GDM1 (cell line): ENCODE data around the gene VWA3B.
"Not testable (repeated sequence)": the region's sequence is repeated elsewhere in the genome, so short reads cannot be mapped to it uniquely, and the experiment has no call there.

Experiments
- DNase-seq: peaks from one replicate; lab custom pipeline; 2025; lab: John Stamatoyannopoulos, UW

The VWA3B gene

DNA sequence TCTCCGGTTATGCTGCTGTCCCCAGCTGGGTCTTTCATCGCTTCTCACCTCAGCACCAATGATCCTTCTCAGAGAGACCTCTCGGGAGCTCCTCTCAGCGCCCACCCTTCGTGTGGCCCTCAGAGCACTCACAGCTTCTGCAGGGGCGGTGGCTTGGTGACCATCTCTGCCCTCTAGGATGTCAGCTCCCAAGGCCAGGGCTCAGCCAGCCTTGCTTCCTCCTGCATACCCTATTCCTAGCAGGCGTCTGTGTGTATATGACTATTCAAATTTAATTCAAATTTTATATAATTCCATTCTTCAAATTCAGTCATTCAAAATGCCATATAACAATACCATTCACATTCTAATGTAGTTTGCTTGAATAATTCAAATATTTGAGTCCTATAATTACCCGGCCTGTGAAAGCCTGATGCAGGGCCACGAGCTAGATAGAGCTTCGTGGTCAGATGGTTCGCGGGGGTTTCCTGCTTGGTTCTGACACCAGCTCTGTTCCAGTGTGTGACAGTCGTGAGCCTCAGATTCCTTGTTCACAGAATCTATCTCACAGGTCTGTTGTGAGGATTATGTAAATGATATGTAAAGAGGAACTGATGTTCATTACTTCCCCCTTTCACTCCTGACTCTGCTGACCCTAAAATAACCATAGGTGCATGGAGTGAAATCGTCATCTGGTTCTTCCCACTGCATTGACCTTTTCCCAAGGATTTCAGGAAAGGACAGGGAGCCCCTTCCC is 165.2 kb downstream of the VWA3B start:
- no peak for DNase-seq

DNA sequence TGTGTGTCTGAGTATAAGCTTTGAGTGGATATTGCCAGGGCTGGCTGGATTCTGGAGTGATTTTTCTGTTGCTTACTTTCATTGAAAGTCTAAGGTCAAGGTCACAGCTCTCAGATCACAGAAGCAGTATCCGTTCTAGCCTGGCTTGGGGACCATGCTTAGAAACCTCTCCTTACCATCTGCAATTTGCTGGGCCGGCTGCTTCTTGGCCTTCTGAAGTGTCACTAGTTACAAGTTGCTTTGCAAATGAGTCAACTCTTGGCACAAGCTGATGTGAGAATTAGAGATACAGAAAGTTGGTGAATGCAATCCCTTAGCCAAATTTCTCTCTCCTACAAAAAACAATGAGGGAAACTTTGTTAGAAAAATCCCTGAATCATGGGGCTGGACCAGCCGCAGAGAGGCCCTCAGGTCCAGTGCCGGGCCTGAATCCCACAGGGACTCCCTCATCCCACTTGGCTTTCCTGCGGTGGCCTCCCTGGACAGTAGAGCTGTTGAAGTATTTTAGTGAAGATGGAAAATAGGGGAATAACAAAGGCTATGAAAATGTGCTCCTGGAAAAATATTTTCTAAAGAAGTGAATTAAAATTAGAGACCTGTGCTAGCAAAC is 166.6 kb downstream of the VWA3B start:
- DNase-seq = no peak

DNA sequence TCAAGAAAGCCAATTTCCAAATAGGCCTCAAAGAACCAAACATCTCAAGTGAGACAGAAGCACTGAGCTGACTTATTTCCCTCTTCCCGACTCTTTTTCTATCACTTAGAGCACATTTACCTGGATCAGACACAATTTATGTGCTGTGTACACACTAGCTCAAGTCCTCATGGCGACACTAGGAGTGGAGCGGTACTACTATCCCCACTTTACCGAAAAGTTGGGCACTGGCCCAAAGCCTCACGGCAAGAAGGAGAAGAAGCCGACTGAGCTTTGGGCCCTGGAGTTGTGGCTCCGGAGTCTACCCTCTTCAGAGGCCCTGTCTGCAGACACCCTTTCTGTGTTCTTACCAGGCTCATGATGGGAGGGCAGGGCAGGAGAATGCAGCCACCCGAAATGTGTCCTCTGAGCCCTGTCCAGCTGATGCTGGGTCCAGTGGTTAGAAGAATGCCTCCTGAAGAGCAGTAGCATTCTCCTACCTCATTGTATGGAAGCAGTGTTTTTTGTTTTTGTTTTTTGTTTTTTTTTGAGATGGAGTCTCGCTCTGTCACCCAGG is 167.6 kb downstream of the VWA3B start:
- DNase-seq = no peak

DNA sequence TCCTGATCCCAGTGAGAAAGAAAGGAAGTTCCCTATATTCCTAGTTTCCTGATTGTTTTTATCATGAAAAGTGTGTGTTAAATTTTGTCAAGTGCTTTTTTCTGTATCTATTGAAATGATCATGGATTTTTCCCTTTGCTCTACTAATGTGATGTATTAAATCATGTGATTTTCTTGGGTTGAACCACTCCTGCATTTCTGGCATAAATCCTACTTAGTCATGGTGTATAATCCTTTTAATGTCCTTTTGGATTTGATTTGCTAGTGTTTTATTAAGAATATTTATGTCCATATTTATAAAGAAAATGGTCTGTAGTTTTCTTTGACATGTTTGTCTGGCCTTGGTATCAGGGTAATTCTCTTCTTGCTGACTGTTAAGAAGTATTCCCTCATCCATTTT is 171.9 kb downstream of the VWA3B start:
- DNase-seq = no peak

DNA sequence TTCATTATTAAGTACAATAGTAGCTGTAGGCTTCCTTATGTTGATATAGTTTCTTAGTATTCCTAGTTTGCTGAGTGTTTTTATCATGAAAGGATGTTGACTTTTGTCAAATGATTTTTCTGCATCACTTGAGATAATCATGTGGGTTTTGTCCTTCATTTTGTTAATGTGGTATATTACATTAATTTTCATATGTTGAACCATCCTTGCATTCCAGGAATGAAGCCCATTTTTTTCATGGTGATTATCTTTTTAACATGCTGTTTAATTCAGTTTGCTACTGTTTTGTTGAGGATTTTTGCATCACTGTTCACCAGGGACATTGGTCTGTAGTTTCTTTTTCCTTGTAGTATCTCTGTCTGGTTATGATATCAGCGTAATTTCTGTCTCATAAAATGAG is 176.4 kb downstream of the VWA3B start:
- no peak for DNase-seq

DNA sequence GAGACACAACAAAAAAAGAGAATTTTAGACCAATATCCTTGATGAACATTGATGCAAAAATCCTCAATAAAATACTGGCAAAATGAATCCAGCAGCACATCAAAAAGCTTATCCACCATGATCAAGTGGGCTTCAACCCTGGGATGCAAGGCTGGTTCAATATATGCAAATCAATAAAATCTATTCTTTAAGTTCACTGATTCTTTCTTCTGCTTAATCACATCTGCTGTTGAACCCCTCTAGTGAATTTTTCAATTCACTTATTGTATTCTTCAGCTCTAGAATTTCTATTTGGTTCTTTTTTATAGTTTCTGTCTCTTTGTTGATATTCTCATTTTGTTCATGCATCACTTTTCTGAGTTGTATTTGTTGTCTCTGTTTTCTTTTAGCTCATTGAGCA is 181.3 kb downstream of the VWA3B start:
- not testable (repeated sequence) for DNase-seq

DNA sequence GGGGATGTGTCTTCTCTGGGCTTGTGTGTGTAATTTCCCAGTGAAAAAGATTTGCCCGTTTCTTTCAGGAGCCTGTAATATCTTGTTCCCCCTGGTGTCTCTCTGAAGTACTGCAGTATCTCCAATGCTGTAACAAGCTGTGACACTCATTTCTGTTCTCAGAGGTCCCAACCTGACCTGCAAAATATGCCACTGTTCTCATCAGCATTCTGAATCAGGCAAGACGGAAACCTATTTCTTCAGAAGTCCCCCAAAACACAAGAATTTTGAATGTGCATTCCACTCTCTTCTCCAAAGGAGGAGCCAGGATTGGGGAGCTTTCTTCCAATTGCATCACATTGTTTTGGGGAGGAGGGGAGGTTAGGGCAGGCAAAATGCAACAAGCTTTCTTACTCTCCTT is 182.3 kb downstream of the VWA3B start:
- no peak for DNase-seq

DNA sequence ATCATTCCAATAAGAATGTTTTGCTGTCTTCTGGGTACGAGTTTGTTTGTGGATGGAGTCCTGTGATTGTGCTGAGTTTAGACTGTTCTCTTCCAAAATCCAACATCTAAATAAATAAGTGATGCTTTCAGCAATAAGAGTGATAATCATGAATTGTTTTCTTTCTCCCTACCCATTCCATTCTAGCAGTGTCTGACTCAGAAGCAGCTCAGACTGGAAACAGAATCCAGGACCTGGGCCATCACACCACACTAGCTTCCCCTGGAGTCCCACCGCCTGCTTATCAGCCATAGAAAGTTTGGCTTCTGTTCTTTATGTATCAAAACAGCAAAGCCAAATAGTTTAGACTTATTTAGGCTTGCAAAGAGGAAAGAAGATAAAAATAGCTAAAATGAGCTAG is 182.9 kb downstream of the VWA3B start:
- DNase-seq = no peak

DNA sequence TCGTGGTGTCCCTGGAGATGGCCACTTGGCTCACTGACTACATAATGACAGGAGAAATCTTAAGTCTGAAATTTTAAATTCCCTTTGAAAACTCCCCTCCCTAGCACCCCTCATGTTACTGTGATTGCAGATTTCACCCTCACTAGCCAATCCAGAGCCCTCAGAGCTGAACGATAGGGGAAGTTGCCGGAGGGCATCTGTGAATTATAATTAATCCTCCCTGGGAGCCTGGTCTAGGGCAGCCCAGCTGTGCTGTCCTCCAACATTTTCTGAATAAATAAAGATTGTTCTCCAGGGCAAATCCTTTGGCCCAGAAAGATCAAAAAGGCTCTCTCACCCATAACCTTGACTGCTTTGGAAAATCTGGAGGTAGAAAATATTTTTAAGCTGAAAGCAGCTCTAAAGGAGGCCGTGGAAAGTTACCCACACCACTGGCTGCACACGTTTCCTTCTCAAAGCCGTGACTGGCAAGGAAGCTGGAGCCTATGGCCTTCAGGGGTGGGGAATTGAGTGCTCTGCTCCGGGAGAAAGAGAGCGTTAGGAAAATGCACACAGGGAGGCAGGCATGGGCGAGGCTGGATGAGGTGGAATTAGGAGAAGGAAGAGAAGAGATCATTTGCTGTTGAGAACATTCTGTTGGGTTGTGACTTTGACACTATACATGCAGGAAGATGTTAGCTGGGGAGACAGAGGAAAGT is 190.3 kb downstream of the VWA3B start:
- DNase-seq = no peak

DNA sequence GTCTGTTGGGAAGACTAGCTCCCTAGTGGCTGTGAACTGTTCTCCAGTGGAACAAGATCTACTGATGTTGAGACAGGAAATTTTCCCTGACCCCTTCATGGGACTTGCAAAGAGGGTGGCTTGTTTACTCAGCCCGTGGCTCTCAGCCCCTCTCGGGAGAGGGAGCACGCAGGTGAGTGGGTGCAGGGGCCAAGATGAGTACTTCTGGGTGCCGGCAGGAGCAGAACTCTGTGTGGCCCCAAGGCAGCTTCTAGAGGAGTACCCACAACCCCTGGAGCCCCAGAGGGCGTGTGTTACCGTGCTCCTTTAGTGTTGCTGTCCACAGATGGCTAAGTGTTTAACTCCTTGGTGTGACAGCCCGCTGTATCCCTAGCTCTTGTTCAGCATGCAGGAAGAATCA is 191.1 kb downstream of the VWA3B start:
- DNase-seq = no peak

DNA sequence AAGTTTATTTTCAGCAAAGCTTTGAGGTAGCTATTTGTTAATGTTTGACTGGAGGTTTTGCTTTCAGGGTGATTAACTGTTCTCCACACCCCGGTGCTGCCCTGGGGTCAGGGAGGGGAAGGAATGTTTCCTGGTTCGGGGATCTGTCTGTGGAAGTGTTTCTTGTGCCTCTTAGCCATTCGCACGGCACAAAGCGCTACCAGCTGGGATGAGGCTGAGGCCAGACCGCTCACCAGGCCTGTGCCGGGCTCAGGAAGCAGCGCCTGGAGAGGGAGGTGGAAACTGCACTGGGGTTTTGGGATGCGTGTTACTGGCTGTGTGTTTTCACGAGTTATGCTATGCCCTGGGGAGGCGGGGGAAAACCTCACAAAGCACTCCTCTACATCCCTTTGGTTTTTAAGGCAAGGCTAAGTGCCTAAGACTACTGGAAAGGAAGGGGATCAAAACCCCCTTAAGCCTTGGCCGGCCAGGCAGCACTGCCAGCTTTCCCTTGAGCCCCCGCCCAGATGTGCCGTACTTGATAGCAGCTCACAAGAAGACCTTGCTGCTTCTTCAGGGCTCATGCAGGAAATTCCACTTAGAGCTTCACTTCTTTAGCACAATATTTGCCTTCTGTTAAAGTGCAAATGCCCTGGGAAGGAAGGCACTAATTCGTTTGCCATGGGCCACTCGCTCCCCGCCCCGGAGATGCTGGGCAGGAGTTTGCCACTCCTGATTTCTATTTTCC is 193.6 kb downstream of the VWA3B start:
- DNase-seq = no peak

DNA sequence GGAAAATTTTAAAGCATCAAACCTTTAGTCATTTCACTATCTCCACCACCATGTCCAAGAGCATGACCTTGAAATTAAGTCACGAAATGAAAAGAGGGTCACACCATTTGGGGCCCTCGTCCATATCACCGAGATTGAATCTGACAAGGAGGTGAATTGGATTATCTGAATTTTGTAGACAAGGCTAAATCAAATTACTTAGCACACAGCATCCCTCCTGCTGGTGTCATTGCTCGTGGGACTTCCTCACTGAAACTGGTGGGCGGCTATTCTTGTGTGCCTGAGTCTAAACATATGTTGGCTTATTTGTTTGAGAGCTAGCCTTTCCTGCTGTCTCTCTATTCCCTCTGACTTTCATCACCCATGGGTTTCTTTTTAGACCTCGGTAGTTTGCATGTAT is 194.6 kb downstream of the VWA3B start:
- DNase-seq = no peak

DNA sequence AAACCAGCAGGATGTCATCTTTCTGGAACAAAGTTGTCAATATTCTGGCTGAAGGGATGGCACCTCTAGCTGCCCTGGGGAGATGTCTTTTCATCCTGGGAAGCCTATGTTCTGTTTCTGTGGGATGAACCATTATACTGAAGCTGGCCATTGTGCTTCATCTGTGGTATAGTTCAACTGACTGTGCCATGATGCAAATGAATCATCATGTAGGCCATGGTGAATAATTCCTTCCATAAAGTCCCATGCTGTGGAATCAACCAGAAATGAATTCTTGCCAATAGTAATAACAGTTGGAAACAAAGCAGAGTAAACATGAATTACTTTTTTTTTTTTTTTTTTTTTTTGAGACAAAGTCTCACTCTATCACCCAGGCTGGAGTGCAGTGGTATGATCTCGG is 195.1 kb downstream of the VWA3B start:
- DNase-seq = no peak

DNA sequence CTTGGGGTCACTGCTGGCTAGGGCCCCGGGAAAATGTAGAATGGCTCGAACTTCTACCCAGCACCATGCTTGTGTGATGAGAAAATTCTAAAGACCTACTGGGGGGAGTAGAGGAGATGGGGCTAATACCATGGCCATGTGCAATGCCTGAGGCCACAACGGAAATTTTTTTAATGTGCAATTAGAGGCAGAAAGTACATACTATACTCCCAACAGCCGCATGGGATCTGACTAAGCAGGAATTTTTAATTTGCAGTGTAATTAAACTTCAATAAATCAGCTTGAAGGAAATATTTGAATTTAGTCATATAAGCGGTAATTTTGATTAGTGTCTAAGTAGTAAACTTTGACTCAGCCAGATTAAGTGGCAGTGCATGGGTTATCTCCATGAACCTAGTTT is 206.1 kb downstream of the VWA3B start:
- DNase-seq = no peak

DNA sequence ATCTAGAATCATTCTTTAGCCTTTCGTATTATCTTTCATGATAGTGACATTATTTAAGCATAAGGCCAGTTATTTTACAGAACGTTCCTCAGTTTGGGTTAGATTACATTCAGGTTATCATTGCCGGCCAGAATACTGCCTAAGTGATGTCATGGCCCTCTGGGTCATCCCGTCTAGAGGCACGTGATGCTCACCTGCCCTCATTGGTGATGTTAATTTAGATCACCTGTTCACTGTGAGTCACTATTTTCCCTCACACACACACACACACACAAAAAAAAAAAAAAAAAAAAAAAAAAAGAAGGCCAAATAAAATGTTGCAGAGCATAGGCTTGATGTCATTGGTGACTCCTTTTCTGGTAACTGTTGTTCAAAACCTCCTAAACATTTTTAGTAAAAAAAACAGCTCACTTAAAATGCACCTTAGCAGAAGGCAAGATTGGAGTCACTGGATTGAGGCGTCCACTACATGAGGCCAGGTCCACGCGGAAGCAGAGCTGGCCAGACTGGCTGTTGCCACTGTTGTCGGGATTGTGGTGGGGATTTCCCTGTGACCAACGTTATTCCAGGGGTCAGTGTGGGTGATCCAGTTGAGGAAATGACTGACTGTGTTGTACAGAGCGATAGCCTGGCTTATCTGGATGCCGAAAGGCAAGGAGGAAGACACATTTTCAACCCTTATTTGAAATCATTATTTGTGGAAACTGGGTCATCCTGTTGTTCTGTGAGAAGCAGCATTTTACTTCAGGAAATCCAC is 207.1 kb downstream of the VWA3B start:
- no peak for DNase-seq

DNA sequence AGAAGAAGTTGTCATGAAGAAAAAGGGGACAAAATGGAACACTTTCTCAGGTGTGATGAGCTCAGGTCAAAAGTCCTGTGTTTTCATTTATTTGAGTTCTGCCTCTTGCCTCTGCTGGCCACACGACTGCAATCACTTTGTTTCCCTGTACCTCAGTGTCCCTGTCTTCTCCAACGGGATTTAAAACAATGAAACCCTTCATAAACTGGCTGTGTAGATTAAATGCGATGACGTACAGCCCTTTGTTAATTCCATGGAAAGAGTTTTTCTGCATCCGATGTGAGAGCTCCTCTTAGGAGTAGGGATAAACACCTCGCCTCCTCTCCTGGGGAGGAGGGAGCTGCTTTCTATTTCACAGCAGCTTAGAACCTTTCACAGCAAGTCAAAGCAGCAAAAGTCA is 207.7 kb downstream of the VWA3B start:
- no peak for DNase-seq

DNA sequence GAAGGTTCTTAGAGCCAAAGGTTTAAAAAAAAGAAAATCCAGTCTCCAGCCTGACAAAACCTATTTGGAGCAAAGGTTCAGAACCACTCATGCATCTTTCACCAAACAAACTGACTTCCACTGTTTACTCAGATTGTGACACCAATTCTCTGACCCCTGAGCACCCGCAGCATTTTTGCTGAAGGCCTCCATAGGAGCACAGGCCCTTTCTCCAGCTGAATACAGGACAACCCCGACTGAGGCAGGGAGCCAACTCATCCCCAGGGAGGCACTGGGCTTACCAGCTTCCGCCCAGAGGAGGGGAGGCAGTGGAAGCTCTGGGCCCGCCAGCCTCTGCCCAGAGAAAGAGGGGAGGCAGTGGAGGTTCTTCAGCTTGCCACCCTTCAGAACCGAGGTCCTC is 208.3 kb downstream of the VWA3B start:
- no peak for DNase-seq

DNA sequence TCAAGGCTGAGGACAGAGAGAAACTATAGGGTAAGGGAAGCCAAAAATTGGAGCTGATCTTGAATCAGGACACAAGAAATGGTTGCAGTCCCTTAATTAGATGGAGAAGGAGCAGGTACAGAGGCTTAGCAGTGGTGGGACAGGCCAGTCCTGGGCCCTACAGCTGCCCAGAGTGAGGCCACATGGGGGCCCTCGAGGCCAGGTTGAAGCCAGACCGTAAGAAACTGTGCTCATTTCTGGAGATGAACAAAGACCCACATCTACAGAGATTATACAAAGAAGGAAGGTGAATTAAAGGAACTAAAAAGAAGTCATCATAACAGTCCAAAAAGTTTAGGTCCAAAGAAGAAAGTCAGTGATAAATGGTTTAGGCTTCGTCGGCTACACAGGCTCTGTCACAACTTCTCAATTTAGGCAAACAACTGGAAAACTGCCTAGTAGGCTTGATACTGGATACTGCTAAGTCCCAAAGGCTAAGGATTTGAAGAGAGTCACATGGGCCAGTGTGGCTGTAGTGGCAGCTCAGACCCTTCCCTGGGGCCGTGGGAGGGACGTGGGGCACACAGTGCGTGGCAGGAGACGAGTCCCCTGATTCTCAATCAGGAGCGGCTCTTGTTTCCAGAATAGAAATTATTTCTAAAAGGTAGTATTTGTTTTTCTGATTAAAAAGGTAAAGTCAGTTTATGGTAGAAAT is 208.9 kb downstream of the VWA3B start:
- DNase-seq = no peak

DNA sequence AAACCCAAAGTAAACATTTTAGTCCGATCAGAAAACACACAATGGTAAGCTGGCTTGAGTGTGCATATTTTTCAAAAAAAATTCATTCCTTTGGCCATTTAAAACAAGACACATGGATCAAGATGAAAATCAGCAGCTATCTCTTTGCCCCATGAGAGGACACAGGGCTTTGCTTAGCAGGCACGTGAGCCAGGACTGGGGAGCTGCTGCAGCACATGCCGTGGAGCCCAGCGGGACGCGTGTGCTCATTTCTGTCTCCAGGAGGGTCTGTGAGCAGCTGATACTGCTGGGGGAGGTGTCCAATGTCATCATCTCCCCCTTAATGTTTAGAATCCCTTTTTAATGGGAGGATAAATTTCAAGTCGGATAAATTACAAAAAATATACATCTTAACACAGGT is 209.5 kb downstream of the VWA3B start:
- no peak for DNase-seq

DNA sequence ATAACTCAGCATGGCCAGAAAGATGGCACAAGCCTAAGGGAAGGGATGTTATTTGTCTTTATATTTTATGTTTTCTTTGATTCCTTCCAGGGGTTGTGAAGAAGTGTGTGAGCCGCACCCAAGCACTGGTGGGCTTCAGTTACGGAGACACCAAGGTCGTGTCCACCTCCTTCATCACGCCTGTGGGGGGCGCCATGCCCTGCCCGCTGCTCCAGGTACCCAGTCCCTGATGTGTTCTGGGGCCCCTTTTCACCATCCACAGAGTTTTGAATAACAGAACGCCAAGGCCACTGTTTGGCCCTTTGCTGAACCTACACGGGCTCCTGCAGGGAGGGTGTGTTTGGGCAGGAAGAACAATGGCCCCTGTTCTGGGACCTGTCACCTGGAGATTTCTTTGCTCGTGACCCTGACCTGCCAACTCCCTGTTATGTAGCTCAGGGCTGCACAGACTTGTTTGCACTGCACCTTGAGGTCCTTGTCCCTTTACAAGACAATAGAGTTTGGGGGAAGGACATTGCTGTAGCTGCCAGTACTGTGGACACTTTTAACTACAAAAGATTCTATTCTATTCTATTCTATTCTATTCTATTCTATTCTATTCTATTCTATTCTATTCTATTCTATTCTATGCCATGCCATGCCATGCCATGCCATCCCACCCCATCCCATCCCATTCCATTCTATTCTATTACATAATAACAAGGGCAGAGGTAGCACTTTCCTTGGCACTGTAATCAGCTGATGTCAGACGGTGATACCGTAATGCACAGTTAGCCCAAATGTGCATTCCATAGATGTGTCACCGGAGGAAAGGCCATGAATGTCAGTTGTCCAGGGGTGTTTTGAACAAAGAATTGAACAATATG is 211.1 kb downstream of the VWA3B start:
- no peak for DNase-seq
